ENCODE measurements around the gene CAMK2D.

Gene CAMK2D

GRCh38 chr4:113438596-113438995 is 322.9 kb downstream of the CAMK2D start:
- H3K36me3 ChIP-seq (ENCODE audit: control insufficient read depth, insufficient read depth, low read length): no peaks in the 10 kb centered on the region
- no peak overlapping the region for H3K4ac ChIP-seq (ENCODE audit: low read depth, low read length)

GRCh38 chr4:113437129-113437528 is 324.4 kb downstream of the CAMK2D start:
- Histone ChIP-seq H2AK5ac (ENCODE audit: low read length) (no peak overlapping the region), H3K23ac (ENCODE audit: low read length) (no peak overlapping the region), H3K36me3 (ENCODE audit: control insufficient read depth, insufficient read depth, low read length) (no peaks in the 10 kb centered on the region), H3K79me1 (ENCODE audit: low read length) (no peaks in the 10 kb centered on the region), H3K4me2 (ENCODE audit: low read length) (no peak overlapping the region), H2BK15ac (replicated peaks; ENCODE audit: low read depth) (no peak overlapping the region), H3K27ac (ENCODE audit: low read depth, low read length) (no peak overlapping the region), H3K18ac (ENCODE audit: low read length) (no peak overlapping the region), H3K79me2 (ENCODE audit: control insufficient read depth, insufficient read depth, low read length) (no peaks in the 10 kb centered on the region), H2BK5ac (ENCODE audit: low read length) (no peak overlapping the region), H3K4me1 (ENCODE audit: control insufficient read depth, low read depth, low read length) (no peaks in the 10 kb centered on the region), H4K8ac (ENCODE audit: low read depth, low read length) (no peak overlapping the region), H3K4me3 (ENCODE audit: low read length) (no peak overlapping the region), H4K5ac (ENCODE audit: low read length) (no peak overlapping the region), H2BK120ac (ENCODE audit: low read depth, low read length) (no peak overlapping the region), H3K4ac (ENCODE audit: low read depth, low read length) (no peak overlapping the region), H3K27me3 (ENCODE audit: insufficient read depth, low read length, poor library complexity) (no peaks in the 10 kb centered on the region), H3K56ac (ENCODE audit: low read length) (no peak overlapping the region), H3K9ac (ENCODE audit: low read length) (no peak overlapping the region)
- DNase-seq: no peak
- no CpG with 5 or more reads among the region's 3 CpGs for WGBS (ENCODE audit: extremely low coverage, insufficient coverage, low lambda C conversion rate)

More at GRCh38 chr4:113438596-113438995, 322.9 kb downstream of the CAMK2D start:
- no peak overlapping the region for H4K5ac ChIP-seq (ENCODE audit: low read length)
- no peak overlapping the region for H3K27ac ChIP-seq (ENCODE audit: low read depth, low read length)
- H2BK15ac ChIP-seq (replicated peaks; ENCODE audit: low read depth): no peak overlapping the region
- no peak overlapping the region for H3K9ac ChIP-seq (ENCODE audit: low read length)
- no peak overlapping the region for H3K23ac ChIP-seq (ENCODE audit: low read length)
- H3K18ac ChIP-seq (ENCODE audit: low read length): no peak overlapping the region
- no peaks in the 10 kb centered on the region for H3K79me1 ChIP-seq (ENCODE audit: low read length)
- no peaks in the 10 kb centered on the region for H3K27me3 ChIP-seq (ENCODE audit: insufficient read depth, low read length, poor library complexity)
- H4K8ac ChIP-seq (ENCODE audit: low read depth, low read length): no peak overlapping the region
- no peak for DNase-seq
- H3K4me3 ChIP-seq (ENCODE audit: low read length): no peak overlapping the region
- no peak overlapping the region for H2AK5ac ChIP-seq (ENCODE audit: low read length)
- no peak overlapping the region for H2BK5ac ChIP-seq (ENCODE audit: low read length)
- no CpG with 5 or more reads among the region's 5 CpGs for WGBS (ENCODE audit: extremely low coverage, insufficient coverage, low lambda C conversion rate)
- no peaks in the 10 kb centered on the region for H3K4me1 ChIP-seq (ENCODE audit: control insufficient read depth, low read depth, low read length)
- no peak overlapping the region for H2BK120ac ChIP-seq (ENCODE audit: low read depth, low read length)
- no peaks in the 10 kb centered on the region for H3K79me2 ChIP-seq (ENCODE audit: control insufficient read depth, insufficient read depth, low read length)
- H3K4me2 ChIP-seq (ENCODE audit: low read length): no peak overlapping the region
- no peak overlapping the region for H3K56ac ChIP-seq (ENCODE audit: low read length)

- no CpG with 5 or more reads among the region's 3 CpGs for WGBS (ENCODE audit: extremely low coverage, insufficient coverage, low lambda C conversion rate)
- Histone ChIP-seq H3K18ac (ENCODE audit: low read length) (no peak overlapping the region), H3K56ac (ENCODE audit: low read length) (no peak overlapping the region), H2BK5ac (ENCODE audit: low read length) (no peak overlapping the region), H3K4ac (ENCODE audit: low read depth, low read length) (no peak overlapping the region), H4K5ac (ENCODE audit: low read length) (no peak overlapping the region), H3K4me3 (ENCODE audit: low read length) (no peak overlapping the region), H3K79me2 (ENCODE audit: control insufficient read depth, insufficient read depth, low read length) (no peaks in the 10 kb centered on the region), H2BK120ac (ENCODE audit: low read depth, low read length) (no peak overlapping the region), H4K8ac (ENCODE audit: low read depth, low read length) (no peak overlapping the region), H3K36me3 (ENCODE audit: control insufficient read depth, insufficient read depth, low read length) (no peaks in the 10 kb centered on the region), H3K79me1 (ENCODE audit: low read length) (no peaks in the 10 kb centered on the region), H3K4me1 (ENCODE audit: control insufficient read depth, low read depth, low read length) (no peaks in the 10 kb centered on the region), H2AK5ac (ENCODE audit: low read length) (no peak overlapping the region), H3K27ac (ENCODE audit: low read depth, low read length) (no peak overlapping the region), H2BK15ac (replicated peaks; ENCODE audit: low read depth) (no peak overlapping the region), H3K9ac (ENCODE audit: low read length) (no peak overlapping the region), H3K23ac (ENCODE audit: low read length) (no peak overlapping the region), H3K4me2 (ENCODE audit: low read length) (no peak overlapping the region), H3K27me3 (ENCODE audit: insufficient read depth, low read length, poor library complexity) (no peaks in the 10 kb centered on the region)
- DNase-seq: no peak
Measured at GRCh38 chr4:113436360-113436759, 325.2 kb downstream of the CAMK2D start.

- Histone ChIP-seq H3K27ac (ENCODE audit: low read depth, low read length) (no peak overlapping the region), H2BK15ac (replicated peaks; ENCODE audit: low read depth) (no peak overlapping the region), H3K4me3 (ENCODE audit: low read length) (no peak overlapping the region), H3K9ac (ENCODE audit: low read length) (no peak overlapping the region), H3K56ac (ENCODE audit: low read length) (no peak overlapping the region), H3K4me1 (ENCODE audit: control insufficient read depth, low read depth, low read length) (no peaks in the 10 kb centered on the region), H3K27me3 (ENCODE audit: insufficient read depth, low read length, poor library complexity) (no peaks in the 10 kb centered on the region), H4K5ac (ENCODE audit: low read length) (no peak overlapping the region), H3K4ac (ENCODE audit: low read depth, low read length) (no peak overlapping the region), H3K18ac (ENCODE audit: low read length) (no peak overlapping the region), H3K23ac (ENCODE audit: low read length) (no peak overlapping the region), H3K79me1 (ENCODE audit: low read length) (no peaks in the 10 kb centered on the region), H3K4me2 (ENCODE audit: low read length) (no peak overlapping the region), H2BK5ac (ENCODE audit: low read length) (no peak overlapping the region), H4K8ac (ENCODE audit: low read depth, low read length) (no peak overlapping the region), H3K79me2 (ENCODE audit: control insufficient read depth, insufficient read depth, low read length) (no peaks in the 10 kb centered on the region), H2AK5ac (ENCODE audit: low read length) (no peak overlapping the region), H3K36me3 (ENCODE audit: control insufficient read depth, insufficient read depth, low read length) (no peaks in the 10 kb centered on the region), H2BK120ac (ENCODE audit: low read depth, low read length) (no peak overlapping the region)
- no CpG with 5 or more reads among the region's 7 CpGs for WGBS (ENCODE audit: extremely low coverage, insufficient coverage, low lambda C conversion rate)
- DNase-seq: peak; percentile 90
Measured at GRCh38 chr4:113435893-113436292, 325.6 kb downstream of the CAMK2D start.

DNA sequence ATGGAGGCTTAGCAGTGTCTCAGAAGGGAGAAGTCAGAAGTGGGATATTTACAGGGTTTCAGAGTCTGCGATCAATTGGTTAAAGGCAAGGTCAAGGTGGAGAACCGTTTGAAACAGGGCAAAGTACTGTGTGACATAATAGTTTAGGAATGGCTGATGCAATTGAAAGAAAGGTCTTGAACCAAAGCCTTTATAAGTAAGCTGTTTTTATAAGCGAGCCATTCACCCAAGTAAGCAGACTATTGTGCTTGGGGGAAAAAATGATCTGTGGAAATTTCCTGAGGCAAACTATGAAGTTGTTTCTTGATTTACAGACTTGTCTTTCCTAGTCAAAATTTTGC is 327.3 kb downstream of the CAMK2D start:
- no peaks in the 10 kb centered on the region for H3K79me2 ChIP-seq (ENCODE audit: control insufficient read depth, insufficient read depth, low read length)
- H3K27ac ChIP-seq (ENCODE audit: low read depth, low read length): no peak overlapping the region
- peak; percentile 54 for DNase-seq
- no peak overlapping the region for H4K8ac ChIP-seq (ENCODE audit: low read depth, low read length)
- no peak overlapping the region for H3K23ac ChIP-seq (ENCODE audit: low read length)
- WGBS (ENCODE audit: extremely low coverage, insufficient coverage, low lambda C conversion rate): no CpG with 5 or more reads among the region's 3 CpGs
- no peak overlapping the region for H3K56ac ChIP-seq (ENCODE audit: low read length)
- no peak overlapping the region for H2BK15ac ChIP-seq (replicated peaks; ENCODE audit: low read depth)
- H2AK5ac ChIP-seq (ENCODE audit: low read length): no peak overlapping the region
- H3K18ac ChIP-seq (ENCODE audit: low read length): no peak overlapping the region
- H3K9ac ChIP-seq (ENCODE audit: low read length): no peak overlapping the region
- H2BK5ac ChIP-seq (ENCODE audit: low read length): no peak overlapping the region
- no peak overlapping the region for H4K5ac ChIP-seq (ENCODE audit: low read length)
- no peaks in the 10 kb centered on the region for H3K36me3 ChIP-seq (ENCODE audit: control insufficient read depth, insufficient read depth, low read length)
- H2BK120ac ChIP-seq (ENCODE audit: low read depth, low read length): no peak overlapping the region
- H3K27me3 ChIP-seq (ENCODE audit: insufficient read depth, low read length, poor library complexity): no peaks in the 10 kb centered on the region
- no peaks in the 10 kb centered on the region for H3K79me1 ChIP-seq (ENCODE audit: low read length)
- H3K4ac ChIP-seq (ENCODE audit: low read depth, low read length): no peak overlapping the region
- H3K4me3 ChIP-seq (ENCODE audit: low read length): no peak overlapping the region
- H3K4me2 ChIP-seq (ENCODE audit: low read length): no peak overlapping the region
- no peaks in the 10 kb centered on the region for H3K4me1 ChIP-seq (ENCODE audit: control insufficient read depth, low read depth, low read length)

- no peaks in the 10 kb centered on the region for H3K79me2 ChIP-seq (ENCODE audit: control insufficient read depth, insufficient read depth, low read length)
- H2BK120ac ChIP-seq (ENCODE audit: low read depth, low read length): no peak overlapping the region
- H3K23ac ChIP-seq (ENCODE audit: low read length): no peak overlapping the region
- no peak for DNase-seq
- H3K4me3 ChIP-seq (ENCODE audit: low read length): no peak overlapping the region
- H3K27me3 ChIP-seq (ENCODE audit: insufficient read depth, low read length, poor library complexity): no peaks in the 10 kb centered on the region
- H3K4me1 ChIP-seq (ENCODE audit: control insufficient read depth, low read depth, low read length): no peaks in the 10 kb centered on the region
- H3K36me3 ChIP-seq (ENCODE audit: control insufficient read depth, insufficient read depth, low read length): no peaks in the 10 kb centered on the region
- no peak overlapping the region for H3K4ac ChIP-seq (ENCODE audit: low read depth, low read length)
- no peak overlapping the region for H2BK15ac ChIP-seq (replicated peaks; ENCODE audit: low read depth)
- H3K18ac ChIP-seq (ENCODE audit: low read length): no peak overlapping the region
- 100% methylated on average over 1 of the region's 4 CpGs for WGBS (ENCODE audit: extremely low coverage, insufficient coverage, low lambda C conversion rate)
- no peak overlapping the region for H3K4me2 ChIP-seq (ENCODE audit: low read length)
- H3K27ac ChIP-seq (ENCODE audit: low read depth, low read length): no peak overlapping the region
- H2BK5ac ChIP-seq (ENCODE audit: low read length): no peak overlapping the region
- H3K56ac ChIP-seq (ENCODE audit: low read length): no peak overlapping the region
- no peak overlapping the region for H3K9ac ChIP-seq (ENCODE audit: low read length)
- no peak overlapping the region for H4K5ac ChIP-seq (ENCODE audit: low read length)
- H2AK5ac ChIP-seq (ENCODE audit: low read length): no peak overlapping the region
- no peak overlapping the region for H4K8ac ChIP-seq (ENCODE audit: low read depth, low read length)
- H3K79me1 ChIP-seq (ENCODE audit: low read length): no peaks in the 10 kb centered on the region
Measured at GRCh38 chr4:113433536-113434246, 327.8 kb downstream of the CAMK2D start.

Measured in mesendoderm (in vitro differentiated cells).